NOMO-1 treated with dmso at 0.1 percent for 144 hours (cell line): Measurements from ENCODE around the gene DOK1.

Experiments
- DNase-seq: peaks from one replicate; lab custom pipeline; 2025; ENCODE audit not compliant: unreplicated experiment; lab: John Stamatoyannopoulos, UW

DOK1 gene

DNA sequence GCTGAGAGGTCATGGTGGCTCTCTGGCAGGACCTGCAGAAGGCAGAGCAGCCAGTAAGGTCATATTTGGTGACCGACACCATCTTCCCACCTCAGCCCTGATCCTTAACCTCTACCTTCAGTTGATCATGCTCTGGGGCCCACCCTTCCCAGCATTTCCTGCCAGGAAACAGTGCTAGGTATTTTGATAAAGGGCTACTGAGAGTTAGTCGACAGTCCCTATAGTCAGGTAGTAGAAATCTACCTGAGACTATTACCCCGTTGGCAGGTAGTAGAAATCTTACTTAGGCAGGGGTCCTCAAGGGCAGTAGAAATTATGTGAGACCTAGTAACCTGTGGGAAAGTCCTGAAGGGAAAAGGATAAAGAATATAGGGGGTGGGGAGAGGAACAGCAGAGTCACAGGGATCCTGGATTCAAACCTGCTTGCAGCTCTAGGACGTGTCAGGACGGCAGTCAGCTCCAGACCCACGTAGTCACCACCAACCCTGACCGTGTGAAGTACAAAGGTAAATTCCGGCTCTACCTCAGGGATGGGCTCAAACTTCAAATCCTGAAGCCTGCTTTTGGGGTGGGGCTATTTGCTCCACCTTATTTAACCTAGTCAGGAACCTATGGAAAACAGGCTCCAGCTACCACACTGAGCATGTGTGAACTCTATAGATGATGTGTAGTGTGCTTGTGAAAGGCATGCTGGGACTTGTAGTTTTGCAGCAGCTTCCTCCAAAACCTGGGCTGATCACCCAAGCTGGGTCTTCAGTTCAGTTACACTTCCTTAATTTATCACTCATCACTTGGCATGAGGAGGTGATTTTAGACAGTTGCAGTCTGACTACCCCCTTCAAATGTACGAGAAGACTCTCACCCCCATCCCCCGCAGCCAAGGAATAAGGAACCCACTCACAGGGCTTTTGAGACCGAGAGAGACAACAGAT lies 28.5 kb upstream of the DOK1 start, which contains the start of gene DQX1:
Gene DQX1, minus strand, starts transcription at position 515 of the 932 bp plus-strand sequence. Its CDS starts 502 bp downstream, at position 13.
- peak; percentile 56 for DNase-seq

- DNase-seq, result no peak
These were observed 27.8 kb upstream of the DOK1 start for GRCh38 chr2:74526649-74527230.

DNA sequence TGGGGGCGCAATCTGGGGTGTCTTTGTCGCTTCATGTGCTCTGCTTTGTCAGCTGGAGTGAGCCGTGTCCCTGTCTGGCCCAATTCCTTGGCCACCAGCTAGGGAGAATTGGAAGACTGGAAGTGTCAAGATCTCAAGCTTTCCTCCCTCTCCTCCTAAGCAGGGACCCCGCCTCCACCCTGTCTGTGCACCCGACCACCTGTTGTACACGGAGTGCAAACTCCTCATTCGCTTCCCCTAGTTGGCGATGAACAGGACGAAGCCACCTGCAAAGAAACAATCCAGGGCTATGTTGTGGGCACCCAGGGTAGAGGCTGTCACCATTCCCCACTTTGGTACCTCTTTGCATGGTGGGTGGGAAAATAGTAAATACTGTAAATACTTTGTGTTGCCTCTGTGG lies 26.8 kb upstream of the DOK1 start:
- no peak for DNase-seq

GRCh38 chr2:74528600-74529356 lies 25.7 kb upstream of the DOK1 start:
- DNase-seq, result no peak

DNA sequence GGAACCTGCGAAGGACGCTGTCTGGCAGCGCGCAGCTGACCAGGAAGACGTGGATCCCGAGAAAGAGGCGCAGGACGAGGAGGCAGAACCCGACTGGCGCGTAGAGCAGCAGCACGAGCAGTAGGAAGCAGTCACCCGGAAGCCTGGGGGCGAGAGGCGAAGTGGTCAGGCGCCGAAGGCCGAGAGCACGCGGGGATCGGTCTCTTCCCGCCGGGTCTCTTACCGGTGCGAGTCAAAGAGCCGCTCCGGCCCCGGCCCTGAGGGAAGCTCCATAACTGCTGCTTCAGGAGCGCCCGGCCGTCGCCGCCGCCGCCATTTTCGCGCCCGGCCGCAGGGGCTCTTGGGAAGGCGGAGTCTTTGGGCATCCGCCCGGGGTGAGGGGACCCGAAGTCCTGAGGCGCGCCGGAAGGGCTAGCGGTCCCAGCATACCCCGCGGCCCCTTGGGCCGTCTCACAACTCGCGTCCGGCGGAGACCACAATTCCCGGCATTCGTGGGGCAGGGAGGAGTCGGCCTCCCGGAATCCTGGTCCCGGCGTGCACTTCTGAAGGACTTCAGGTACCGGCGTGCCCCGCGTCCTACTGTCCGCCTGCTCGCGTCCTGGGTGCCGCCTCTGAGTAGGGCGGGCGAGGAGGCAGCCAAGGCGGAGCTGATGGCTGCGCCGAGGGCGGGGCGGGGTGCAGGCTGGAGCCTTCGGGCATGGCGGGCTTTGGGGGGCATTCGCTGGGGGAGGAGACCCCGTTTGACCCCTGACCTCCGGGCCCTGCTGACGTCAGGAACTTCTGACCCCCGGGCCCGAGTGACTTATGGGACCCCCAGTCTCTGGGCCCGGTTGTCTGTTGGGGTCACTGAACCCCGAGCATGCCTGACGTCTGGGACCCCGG lies 24.9 kb upstream of the DOK1 start, which contains the start of the genes AUP1 and HTRA2:
Gene AUP1, minus strand, starts transcription at position 350 of the 882 bp plus-strand sequence. Its CDS starts 77 bp downstream, at position 273.
Gene HTRA2, plus strand, starts transcription at position 577 of the 882 bp plus-strand sequence. Its CDS starts 74 bp downstream, at position 651.
- peak; percentile 97 for DNase-seq

GRCh38 chr2:74530239-74531187 lies 24.0 kb upstream of the DOK1 start:
- DNase-seq, result peak; percentile 16

DNA sequence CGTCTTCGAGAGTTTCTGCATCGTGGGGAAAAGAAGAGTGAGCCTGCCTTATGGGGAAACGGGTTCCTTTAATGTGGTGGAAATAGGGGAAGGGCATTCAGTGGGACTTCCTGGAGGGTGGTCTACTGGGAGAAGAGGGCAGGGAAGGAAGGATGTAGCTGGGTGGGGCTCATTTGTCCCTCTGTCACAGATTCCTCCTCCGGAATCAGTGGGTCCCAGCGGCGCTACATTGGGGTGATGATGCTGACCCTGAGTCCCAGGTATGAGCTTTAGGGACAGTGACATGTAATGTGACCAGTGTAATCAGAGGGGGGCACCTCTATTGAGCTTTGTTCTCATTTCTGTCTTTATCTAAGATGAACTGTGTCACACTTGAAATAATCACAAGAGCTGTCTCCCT lies 22.9 kb upstream of the DOK1 start:
- DNase-seq, result no peak

GRCh38 chr2:74532222-74532621 lies 22.3 kb upstream of the DOK1 start:
- DNase-seq, result no peak

DNA sequence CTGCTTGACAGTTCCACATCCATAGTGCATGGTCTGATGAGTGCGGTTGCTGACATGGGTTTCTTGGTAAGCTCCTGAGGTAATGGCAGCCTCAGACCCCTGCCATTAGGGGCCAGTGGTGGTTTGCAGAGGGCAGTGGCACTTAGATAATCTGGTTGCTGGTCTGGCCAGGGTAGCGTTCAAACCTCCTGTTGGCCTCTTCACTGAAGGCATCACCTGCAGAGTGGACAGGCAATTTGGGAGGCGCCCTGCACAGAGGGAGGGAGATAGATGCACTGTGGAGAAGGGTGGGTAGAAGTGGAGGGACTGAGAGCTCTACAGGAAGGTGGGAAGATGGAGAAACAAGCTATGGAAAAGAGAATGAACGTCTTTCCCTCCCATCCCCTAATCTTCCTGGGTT lies 21.1 kb upstream of the DOK1 start:
- DNase-seq, result no peak

GRCh38 chr2:74534411-74534810 lies 20.1 kb upstream of the DOK1 start:
- no peak for DNase-seq

DNA sequence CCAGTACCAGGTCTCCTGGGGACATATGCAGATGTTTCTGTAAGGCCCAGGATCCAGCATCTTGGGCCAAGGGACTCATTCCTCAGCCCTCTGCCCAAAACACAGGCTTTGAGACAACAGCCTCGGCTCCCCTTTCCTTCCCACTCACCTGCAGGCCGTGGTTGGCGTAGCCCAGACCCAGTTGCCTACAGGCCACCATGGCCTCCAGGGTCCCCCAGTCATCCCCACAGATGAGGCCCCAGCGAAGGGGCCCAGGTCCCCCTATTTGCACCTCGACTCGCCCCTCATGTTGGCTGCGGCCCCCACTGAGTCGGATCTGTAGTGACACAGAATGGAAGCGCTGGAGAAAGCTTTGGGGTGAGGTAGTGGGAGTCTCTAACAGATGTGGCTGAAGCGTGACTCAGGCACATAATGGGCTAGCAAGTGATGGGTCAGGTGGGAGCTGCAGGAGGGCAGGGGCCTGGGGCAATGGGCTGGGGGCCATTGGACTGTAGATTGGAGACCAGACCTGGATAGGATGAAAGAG lies 19.0 kb upstream of the DOK1 start:
- no peak for DNase-seq

DNA sequence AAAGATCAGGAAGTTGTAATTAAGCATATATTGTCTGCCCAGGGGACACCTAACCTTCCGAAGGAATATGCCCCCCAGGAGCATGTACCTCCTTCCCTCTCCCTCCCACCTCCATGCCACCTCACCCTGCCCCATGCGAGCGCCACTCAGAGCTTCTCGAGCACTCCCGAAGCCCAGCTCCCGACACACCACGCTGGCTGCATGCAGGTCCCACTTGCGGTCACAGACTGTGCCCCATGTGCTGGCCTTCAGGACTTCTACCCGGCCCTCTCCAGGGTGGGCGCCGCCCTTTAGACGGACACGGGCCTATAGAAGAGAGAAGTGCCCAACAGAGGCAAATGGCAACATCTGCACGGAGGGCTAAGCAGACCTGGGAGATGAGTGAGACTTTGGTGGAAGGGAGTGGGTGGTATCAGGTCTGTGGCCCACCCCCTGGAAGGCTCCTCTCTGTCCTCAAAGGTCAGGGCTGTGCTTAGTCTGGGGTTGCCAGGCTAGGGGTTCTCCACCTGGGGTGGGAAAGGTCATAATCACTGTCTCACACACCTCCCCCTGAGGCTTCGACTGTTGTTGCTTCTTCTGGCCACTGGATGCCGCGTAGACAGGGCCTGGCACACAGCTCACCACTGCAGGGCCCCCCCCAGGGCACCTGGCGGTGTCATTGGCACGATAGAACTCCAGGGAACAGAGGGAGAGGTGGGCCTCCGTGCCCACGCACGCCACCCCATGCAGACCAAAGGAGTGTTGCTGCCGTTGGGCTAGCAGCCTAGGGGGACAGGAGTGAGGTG lies 18.2 kb upstream of the DOK1 start:
- DNase-seq, result no peak

DNA sequence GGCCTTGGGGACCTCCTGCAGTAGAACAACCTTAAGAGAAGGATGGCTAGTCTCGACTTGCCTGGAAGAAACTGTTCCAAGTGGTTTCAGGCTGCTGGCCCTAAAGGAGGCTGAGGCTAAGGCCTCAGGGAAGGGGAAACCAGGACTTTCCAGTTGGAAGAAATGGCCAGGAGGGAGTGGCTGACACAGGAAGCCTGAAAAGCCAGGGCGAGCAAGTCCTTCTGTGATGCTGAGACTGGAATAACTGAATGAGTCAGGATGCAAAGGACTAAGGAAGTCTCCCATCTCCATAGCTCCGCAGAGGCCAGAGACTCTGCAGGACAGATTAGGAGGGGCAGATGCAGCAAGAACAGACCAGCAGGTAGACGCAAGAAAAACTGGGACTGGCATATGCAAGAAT lies 17.4 kb upstream of the DOK1 start:
- DNase-seq, result no peak

- no peak for DNase-seq
These were observed 15.6 kb upstream of the DOK1 start for GRCh38 chr2:74538881-74539339.

DNA sequence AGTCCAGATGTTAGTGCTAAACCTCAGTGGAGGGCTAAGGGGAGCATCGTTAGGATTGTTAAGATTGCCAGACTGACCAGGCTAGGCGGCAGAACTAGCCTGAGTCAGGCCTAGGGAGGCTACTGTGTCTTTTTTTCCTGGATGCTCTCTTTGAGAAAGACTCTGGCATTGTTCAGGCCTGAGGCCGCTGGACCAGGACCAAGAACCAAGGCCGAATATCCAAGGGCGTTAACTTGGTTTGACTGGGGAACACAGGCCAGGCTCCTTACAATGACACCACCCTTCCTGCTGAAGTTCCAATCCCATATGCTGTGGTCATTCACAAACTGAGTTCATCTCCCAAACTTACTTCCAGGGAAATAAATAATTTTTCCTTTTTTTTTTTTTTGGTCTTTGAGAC lies 14.2 kb upstream of the DOK1 start:
- DNase-seq, result no peak

DNA sequence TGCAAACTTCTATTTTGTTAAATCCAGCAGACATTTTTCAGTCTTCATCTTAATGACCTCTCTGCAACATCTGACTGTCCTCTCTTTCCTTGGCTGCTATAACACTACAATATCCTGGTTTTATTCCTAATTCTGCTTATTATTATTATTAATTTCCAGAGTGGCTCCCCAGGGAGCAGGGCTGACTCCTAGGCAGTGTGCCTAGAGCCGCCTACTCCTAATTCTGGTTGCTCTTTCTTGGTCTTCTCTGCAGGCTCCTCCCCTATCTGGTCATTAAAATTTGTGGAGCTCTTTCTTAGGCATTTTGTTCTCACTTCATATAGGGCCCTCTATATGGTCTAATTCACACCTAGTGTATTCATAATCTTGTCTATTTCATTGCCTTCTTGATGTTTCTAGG lies 11.5 kb upstream of the DOK1 start:
- no peak for DNase-seq

- no peak for DNase-seq
These were observed 9.9 kb upstream of the DOK1 start for GRCh38 chr2:74544634-74545033.

- no peak for DNase-seq
These were observed 8.5 kb upstream of the DOK1 start for GRCh38 chr2:74546004-74546403.
